Retina (tissue), 1 donor: Measurements from ENCODE around the gene DCTN2.
"Not testable (repeated sequence)": the region's sequence is repeated elsewhere in the genome, so short reads cannot be mapped to it uniquely, and the experiment has no call there.

Experiments used
- DNase-seq: peaks from one replicate; pipeline ENCODE4 v3.0.0-alpha.2; 2016

DCTN2 gene

DNA sequence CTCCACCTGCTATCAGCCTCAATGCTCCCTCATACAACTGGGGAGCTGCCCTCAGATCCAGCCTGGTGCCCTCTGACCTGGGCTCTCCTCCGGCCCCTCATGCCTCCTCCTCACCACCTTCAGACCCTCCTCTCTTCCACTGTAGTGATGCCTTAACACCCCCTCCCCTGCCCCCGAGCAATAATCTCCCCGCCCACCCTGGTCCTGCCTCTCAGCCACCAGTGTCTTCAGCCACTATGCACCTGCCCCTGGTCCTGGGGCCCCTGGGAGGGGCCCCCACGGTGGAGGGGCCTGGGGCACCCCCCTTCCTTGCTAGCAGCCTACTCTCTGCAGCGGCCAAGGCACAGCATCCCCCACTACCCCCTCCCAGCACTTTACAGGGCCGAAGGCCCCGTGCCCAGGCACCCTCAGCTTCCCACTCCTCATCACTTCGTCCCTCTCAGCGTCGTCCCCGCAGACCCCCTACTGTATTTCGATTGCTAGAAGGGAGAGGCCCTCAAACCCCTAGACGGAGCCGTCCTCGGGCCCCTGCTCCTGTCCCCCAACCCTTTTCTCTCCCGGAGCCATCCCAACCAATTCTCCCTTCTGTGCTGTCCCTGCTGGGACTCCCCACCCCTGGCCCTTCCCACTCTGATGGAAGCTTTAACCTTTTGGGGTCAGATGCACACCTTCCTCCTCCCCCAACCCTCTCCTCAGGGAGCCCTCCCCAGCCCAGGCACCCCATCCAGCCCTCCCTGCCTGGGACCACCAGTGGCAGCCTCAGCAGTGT, 21.2 kb downstream of the DCTN2 start:
- no peak for DNase-seq

DNA sequence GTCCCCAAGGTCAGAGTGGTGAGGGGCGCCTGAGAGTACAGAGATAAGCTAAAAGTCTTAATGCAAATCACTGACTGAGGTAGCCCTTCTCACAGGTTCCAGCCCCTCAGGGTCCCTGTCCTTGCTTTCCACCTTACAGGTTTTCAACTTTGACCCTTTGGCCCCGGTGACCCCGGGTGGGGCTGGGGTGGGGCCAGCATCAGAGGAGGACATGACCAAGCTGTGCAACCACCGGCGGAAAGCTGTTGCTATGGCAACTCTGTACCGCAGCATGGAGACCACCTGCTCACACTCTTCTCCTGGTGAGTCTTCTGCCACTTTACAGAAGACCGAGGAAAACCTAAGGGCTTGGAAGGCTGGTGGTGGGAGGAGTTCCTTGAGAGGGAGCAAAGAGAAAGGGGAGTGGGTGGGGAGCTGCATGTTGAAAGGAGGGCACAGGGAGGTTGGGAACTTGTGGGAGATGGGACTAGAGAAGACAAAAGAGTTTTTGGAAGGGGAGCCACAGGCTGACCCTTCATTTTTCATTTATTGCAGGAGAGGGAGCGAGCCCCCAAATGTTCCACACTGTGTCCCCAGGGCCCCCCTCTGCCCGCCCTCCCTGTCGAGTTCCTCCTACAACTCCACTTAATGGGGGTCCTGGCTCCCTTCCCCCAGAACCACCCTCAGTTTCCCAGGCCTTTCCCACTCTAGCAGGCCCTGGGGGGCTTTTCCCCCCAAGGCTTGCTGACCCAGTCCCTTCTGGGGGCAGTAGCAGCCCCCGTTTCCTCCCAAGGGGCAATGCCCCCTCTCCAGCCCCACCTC, 22.0 kb downstream of the DCTN2 start:
- peak; percentile 31 for DNase-seq

DNA sequence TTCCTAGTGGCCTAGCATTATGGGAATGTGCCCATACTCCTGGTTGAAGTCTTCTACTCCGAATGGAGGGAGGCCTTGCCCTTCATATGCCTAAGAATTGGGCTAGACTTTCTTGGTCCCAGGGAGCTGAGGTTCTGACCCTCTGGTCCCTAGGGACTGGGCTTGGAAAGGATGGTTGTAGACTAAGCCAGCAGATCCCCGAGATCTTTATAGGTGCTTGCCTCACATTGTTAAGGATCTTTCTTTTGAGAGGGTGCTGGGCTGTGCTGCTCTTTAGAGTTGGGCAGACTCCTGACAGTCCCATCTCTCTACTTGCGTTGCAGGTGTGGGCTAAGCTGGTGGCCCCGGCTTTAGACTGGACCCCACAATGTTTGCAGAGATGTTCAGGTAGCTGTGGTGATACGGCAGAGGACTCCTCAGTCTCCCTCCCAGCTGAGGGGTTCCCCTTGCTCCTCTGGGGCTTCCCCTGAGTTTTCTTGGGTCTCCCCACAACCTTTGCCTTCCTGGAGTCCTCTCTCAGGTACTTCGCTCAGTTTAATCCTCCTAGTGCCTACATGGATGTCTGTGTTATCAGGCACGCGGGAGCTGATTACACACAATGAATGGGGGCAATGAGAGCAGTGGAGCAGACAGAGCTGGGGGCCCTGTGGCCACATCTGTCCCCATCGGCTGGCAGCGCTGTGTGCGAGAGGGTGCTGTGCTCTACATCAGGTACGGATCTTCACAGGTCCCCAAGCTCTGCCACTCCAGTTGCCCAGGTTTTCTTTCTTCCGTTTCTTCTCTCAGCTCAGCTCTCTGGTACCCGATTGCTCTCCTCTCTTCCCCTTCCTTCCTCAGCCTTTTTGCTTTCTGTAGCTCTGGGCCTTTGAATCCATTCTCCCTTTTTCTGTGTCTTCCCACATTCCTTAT, 23.0 kb downstream of the DCTN2 start:
- DNase-seq = peak; percentile 18

DNA sequence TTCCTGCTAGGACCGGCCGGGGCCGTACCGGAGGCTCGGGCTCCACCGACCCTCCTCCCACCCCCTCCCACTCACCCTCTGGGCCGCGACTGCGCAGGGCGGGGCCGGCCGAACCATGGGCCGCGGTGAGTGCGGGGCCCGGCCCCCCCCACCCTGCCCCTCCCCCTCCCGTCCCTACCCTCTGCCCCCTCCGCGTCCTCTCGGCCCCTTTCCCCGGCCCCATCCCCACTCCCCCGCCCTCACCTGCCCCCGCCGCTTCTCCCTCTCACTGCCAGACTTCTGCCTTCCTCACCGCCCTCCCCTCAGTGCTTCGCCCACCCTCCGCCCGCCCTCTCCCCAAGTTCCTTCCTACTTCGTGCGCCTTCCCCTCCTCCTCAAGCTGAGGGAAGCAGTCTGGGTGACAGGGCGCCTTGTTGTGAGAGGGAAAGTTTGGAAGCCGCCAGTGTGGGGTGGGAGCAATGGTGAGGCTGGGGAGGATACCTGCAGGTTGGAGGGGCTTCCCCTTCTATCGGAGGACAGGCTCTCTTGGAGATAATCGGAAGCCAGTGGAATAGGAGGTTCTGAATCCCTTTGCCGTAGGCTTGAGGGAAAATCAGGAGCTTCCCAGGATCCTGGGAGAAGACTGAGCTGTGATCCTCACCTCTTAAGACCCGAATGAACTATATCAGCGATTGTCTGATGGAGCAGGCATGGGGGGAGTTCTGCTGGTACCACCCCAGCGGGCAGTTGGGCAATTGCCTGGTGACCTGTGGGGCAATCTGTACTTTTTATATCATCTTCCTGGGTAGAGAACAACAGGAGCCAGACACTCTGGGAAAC, 23.9 kb downstream of the DCTN2 start:
- peak; percentile 60 for DNase-seq

DNA sequence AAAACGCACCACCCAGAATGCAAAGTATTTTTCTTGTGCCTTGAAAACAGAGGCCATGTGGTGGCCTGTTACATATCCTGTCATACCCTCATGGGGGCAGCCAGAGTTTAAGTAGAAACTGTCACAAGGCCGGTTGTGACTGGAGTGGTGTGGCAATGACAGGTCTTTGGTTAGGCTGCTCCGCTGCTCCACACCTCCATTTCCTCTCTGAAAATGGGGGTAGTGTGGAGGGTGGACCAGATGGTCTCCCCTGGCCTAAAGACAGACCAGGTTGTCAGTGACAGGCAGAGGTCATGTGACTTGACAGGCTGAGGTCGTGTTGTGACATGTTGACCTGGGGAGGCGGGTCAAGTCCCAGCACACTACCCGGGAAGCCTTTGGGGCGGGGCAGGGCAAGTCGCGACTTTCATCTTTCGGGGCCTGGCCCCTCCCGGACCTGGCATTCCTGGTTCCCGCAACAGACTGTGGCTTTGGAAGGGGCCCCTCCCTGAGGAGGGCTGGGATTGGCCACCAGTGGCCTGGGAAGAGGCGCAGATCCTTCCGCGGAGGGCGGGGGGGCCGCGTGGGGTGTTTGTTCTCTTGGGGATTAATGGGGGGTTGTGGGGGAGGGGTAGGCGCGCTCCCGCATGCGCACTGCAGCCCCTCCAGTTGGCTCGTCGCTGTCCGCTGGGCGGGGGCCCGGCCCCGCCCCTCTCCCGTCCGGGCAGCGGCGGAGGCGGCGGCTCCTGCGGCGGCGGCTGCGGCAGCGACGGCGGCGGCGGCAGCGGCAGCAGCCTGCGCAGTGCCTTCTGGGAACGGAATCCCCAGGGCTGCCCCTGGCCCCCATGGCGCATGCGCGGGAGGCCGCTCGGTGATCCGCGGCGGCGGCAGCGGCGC, 24.7 kb downstream of the DCTN2 start, which contains the start of gene MBD6:
MBD6 (plus strand) TSS at position 814 of the 876 bp plus-strand sequence. CDS start 1,480 bp downstream, outside the sequence.
- DNase-seq = peak; percentile 89

DNA sequence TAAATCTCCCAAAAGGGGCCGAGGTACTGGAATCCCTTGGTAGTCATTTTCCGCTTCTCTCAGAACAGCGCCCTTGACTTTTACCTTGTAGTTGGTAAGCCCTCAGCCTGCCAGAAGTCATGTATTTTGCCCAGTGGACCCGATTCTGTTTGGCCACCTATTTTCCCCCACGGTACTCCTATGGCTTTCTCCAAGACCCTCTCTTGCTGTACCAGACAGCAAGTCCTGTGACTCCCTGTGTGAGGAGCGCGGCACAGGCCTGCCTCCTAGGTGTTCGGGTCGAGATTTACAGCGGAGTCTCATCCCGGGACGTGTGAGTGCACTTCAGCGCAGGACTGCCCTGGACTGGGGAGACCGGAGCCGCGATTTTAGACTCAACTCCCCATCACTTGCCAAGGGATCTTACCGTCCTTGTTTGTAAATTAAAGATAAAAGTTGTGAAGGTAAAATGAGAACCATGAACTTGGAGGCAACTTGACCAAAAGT, 25.4 kb downstream of the DCTN2 start:
- no peak for DNase-seq

DNA sequence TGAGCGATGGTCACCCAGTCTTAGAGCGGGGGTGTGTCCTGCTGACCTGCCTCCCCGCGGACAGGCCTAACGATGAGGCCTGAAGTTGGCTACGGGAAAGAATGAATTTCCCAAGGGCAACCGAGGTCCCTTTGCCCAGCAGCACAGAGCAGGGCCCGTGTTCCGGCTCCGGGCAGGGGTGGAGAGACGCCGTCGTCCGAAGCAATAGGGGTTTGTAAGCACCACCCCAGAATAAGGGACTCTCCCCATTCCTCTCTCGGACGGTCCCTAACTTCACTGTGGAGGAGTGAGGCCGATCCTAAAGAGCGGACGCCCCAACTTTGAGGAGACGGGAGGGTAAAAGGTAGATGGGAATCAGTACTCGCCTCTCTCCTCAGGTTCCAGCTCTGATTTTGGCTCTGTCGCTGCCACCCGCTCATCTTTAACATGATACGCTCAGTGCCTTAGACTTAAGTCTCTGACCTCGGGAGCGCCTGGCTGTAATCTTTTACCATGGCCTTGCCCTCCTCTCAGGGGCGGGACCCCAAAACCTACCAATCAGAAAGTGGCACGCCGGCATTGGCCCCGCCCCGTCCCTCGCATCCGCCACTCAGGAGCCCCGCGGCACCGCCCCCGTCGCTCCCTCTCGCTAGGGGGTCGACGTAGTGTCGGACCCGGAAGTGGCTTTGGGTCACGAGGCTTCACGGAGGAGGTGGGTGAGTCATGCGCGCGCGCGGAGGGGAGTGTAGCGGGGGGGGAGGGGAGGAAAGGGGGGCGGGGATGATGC, 26.8 kb downstream of the DCTN2 start, which contains the start of gene DDIT3:
DDIT3 (minus strand) TSS at position 462 of the 766 bp plus-strand sequence. CDS start 3,108 bp downstream, outside the sequence.
- peak; percentile 97 for DNase-seq

DNA sequence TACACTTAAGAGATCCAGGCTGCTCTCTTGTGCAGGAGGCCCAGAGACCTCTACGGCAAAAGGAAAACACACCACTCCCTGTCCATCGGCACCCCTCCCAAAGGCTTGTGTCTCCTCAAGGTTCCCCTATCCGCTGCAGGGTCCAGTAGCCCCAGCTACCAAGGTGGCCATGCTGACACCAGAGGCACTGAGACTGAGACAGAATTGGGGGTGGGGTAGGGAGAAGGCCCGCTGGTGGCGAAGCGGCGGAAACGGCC, 27.3 kb downstream of the DCTN2 start:
- DNase-seq = no peak

DNA sequence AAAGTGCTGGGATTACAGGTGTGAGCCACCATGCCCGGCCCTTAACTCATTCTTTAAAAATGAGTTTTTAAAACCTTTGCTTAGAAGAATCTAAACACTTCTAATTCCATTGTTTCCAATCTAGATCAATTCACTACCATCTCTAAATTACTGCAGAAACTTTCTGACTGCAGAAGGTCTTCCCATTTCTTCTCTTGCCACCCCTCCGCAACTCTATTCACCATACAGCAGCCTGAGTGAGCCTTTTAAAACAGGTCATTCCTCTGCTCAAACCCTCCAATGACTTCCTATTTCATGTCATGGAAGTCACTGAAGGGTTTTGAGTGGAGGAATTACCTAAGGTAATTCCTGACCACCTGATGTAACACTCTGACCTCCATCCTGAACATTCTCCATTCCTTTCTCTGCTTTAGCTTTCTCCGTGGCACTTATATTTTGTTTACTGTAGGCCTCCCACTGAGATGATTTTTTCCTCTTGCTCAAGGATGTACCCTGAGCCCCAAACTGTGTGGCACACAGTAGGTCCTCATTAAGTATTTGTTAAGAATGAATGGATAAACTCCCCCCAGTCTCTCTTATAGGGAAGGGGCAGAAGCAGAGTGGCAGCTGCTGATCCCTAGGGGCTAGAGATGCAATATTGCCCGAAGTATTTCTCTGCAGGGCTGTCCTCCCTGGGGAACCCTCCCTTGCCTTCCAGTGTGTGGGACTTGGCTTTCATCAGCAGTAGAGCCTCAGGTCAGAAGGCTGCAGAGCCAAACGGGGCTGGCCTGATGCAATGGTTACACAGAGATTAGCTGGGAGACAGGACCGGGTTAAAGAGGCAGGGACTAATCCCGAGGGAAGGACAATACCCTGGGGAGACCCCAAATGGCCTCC, 27.8 kb downstream of the DCTN2 start:
- DNase-seq = no peak

DNA sequence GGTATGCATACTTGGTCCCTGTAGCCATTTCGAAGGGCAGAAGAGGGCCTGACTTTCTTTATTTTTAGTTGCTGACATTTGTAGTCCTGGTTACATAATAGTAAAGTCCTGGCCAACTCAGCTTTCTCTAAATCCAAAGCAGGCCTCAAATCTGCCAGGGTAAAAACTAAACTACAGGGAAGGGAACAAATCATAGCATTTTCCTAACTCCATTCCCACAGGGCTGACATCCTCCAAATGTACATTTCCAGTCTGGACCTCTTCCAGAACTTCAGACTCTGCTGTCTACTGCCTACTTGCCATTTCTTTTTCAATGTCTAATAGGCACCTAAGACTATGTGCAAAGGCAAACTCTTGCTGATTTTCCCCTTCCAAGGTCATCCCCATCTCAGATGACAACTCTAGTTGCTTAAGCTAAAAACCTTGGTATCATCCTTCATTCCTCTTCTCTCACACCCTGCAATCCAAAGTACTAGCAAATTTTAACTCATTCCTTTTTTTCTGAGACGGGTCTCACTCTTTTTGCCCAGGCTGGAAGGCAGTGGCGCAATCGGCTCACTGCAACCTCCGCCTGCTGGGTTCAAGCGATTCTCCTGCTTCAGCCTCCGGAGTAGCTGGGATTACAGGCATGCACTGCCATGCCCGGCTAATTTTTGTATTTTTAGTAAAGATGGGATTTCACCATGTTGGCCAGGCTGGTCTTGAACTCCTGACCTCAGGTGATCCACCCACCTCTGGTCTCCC, 28.6 kb downstream of the DCTN2 start:
- DNase-seq = no peak

DNA sequence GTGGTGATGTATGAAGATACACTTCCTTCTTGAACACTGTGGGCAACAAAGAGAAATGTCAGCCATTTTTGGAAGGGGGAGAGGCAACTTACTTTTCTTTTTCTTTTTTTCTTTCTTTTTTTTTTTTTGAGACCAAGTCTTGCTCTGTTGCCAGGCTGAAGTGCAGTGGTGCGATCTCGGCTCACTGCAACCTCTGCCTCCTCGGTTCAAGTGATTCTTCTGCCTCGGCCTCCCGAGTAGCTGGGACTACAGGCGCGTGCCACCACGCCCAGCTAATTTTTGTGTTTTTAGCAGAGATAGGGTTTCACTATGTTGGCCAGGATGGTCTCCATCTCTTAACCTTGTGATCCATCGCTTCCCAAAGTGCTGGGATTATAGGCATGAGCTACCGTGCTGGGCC, 29.3 kb downstream of the DCTN2 start:
- DNase-seq = not testable (repeated sequence)

DNA sequence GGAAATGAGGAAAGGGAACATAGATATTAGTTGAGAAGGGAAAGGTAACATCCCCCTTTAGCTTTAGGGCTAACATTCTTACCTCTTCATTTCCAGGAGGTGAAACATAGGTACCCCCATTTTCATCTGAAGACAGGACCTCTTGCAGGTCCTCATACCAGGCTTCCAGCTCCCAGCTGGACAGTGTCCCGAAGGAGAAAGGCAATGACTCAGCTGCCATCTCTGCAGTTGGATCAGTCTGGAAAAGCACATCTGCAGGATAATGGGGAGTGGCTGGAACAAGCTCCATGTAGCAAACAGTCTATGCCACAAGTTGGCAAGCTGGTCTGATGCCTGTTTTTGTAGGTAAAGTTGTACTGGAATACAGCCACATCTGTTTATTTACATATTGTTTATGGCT, 29.8 kb downstream of the DCTN2 start:
- no peak for DNase-seq

DNA sequence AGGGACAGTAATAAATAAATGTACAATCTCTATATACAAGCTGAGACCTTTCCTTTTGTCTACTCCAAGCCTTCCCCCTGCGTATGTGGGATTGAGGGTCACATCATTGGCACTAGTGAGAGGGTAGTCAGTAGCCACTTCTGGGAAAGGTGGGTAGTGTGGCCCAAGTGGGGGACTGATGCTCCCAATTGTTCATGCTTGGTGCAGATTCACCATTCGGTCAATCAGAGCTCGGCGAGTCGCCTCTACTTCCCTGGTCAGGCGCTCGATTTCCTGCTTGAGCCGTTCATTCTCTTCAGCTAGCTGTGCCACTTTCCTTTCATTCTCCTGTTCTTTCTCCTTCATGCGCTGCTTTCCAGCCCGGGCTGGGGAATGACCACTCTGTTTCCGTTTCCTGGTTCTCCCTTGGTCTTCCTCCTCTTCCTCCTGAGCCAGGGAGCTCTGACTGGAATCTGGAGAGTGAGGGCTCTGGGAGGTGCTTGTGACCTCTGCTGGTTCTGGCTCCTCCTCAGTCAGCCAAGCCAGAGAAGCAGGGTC, 30.3 kb downstream of the DCTN2 start:
- DNase-seq = no peak

DNA sequence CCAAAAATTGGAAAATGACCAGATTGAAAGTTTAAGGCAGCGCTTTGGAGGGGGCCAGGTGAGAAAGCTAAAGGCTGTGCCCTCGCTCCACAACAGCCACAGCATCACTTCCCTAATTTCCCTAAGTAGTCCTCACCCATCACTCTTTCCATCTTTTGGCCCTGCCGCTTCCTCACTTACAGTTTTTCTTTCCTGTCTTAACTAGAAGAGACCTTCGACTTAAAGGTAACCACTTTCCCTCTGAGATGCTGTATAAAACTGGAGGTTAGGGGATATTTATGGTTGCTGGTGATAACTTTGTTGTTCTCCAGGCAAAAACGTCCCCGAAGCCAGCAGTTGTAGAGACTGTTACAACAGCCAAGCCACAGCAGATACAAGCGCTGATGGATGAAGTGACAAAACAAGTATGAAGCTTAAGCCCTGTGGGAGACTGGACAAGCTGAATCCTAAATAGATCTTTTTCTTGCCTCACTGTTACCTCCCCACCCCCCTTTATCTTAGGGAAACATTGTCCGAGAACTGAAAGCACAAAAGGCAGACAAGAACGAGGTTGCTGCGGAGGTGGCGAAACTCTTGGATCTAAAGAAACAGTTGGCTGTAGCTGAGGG, 31.0 kb downstream of the DCTN2 start:
- DNase-seq = no peak

DNA sequence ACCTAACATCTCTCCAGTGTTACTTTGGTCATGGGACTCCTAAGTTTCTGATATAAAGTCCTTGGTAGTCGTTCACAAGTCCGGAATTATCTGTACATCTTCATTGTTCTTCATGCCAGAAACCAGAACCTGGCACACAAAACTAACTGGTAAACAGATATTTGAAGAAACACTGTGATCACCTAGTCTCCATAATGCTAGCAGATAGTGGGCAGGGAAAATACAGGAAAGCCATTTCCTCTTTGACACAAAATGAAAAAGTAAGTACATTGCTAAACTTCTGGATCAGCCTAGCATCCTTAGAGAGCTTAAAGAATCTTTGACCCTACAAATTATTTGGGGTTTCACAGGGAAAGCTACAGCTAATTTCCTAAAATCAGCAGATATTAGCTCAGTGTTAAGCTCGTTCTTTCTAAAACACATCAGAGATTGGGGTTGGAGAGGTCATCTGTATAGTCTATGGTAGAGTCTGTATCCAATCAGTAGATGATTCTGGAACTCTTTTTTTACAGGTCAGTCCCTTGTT, 31.5 kb downstream of the DCTN2 start:
- DNase-seq = no peak

DNA sequence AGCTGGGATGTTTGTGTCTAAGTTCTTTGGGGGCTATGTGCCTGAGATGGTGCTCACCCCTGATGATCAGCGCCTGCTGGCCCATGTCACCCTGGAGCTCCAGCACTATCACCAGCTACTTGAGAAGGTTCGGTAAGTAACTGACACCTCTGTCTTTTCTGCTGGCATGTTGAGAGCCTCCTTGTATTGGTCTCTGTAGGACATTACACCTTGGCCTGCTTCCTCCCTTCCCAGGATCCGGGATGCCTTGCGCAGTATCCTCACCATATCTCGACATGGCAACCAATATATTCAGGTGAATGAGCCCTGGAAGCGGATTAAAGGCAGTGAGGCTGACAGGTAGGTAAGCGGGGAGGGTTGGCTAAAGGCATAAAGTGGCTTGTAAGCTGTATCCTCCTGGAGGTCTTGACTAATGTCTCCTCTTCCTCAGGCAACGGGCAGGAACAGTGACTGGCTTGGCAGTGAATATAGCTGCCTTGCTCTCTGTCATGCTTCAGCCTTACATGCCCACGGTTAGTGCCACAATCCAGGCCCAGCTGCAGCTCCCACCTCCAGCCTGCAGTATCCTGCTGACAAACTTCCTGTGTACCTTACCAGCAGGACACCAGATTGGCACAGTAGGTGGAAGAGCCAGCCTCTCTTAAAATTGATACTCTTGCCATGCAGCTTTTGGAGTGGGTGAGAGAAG, 32.1 kb downstream of the DCTN2 start:
- no peak for DNase-seq

DNA sequence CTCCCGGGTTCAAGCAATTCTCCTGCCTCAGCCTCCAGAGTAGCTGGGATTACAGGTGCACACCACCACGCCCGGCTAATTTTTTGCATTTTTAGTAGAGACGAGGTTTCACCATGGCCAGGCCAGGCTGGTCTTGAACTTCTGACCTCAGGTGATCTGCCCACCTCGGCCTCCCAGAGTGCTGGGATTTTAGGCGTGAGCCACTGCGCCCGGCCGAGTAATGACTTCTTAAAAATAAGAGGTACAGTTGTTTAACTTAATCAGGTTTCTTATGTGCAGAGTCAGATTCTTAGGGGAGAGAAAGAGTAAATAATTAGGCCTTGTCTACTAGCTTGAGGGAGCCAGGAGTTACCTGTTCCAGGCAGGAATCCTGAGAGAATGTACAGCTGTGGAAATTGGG, 32.7 kb downstream of the DCTN2 start:
- DNase-seq = not testable (repeated sequence)
